Subcutaneous adipose tissue (tissue), 4 donors: Measurements from ENCODE around the gene TMEM175. TPM values are rescaled to one million over a fixed set of nuclear protein-coding genes. Genes with fewer than 3 reads are reported as not detected.

Experiments used
- CTCF ChIP-seq: fragments of 450-650 bp; IDR thresholded peaks from one replicate; pipeline ENCODE4 v1.5.1; 2016; ENCODE audit warnings: low read depth, mild to moderate bottlenecking, control low read depth, antibody characterized with exemption, moderate library complexity
- total RNA-seq, 4 donors: library from RNA; depleted of rRNA; stranded (reverse); fragments of >200 nt; gene quantifications; one replicate each; pipeline ENCODE4 v1.1.0, GENCODE V29; 2016

Gene TMEM175
- total RNA-seq, 4 donors from 2014 or later: 18.5 to 38.1 (median 21.4) TPM

GRCh38 chr4:1002631-1003251, 70.5 kb downstream of the TMEM175 start:
- TF ChIP-seq CTCF: no peak

- no peak for TF ChIP-seq CTCF
Measured at GRCh38 chr4:1003271-1004070, 71.2 kb downstream of the TMEM175 start.

GRCh38 chr4:1004071-1004418, 71.8 kb downstream of the TMEM175 start:
- TF ChIP-seq CTCF: no peak

GRCh38 chr4:1004557-1005485, 72.6 kb downstream of the TMEM175 start:
- no peak for TF ChIP-seq CTCF

GRCh38 chr4:1006856-1007255, 74.6 kb downstream of the TMEM175 start:
- no peak for TF ChIP-seq CTCF

Other genes starting within 250 kb of the TMEM175 start
- gene SLC49A3, start 243.3 kb upstream of the TMEM175 start, total RNA-seq: 10 to 100 TPM in 3 of 4 donors, 1 to 10 TPM in 1; 7.8 to 20.1 (median 14.4) TPM
- 10 to 100 TPM; 36.7 to 72.2 (median 55.0) TPM for gene PCGF3, start 226.6 kb upstream of the TMEM175 start, total RNA-seq
- gene CPLX1, start 106.3 kb upstream of the TMEM175 start, total RNA-seq: 1 to 10 TPM in 1 of 4 donors, under 1 TPM in 3; 0.34 to 3.8 (median 0.74) TPM
- 100 to 1,000 TPM in 1 of 4 donors, 10 to 100 TPM in 3; 37.3 to 124 (median 58.7) TPM for gene GAK, start 144 bp upstream of the TMEM175 start, total RNA-seq
- 10 to 100 TPM in 1 of 4 donors, 1 to 10 TPM in 3; 2.9 to 12.2 (median 5.5) TPM for gene DGKQ, start 41.1 kb downstream of the TMEM175 start, total RNA-seq
- 10 to 100 TPM in 2 of 4 donors, 1 to 10 TPM in 2; 6.7 to 25.8 (median 13.3) TPM for gene IDUA, start 54.6 kb downstream of the TMEM175 start, total RNA-seq
- gene SLC26A1, start 60.9 kb downstream of the TMEM175 start, total RNA-seq: under 1 TPM in 2 of 4 donors, not detected in 2; 0.44 to 0.57 TPM
- gene FGFRL1, start 79.2 kb downstream of the TMEM175 start, total RNA-seq: 100 to 1,000 TPM in 1 of 4 donors, 10 to 100 TPM in 3; 12.6 to 113 (median 22.7) TPM
- 10 to 100 TPM in 1 of 4 donors, 1 to 10 TPM in 3; 3.7 to 16.1 (median 7.3) TPM for gene RNF212, start 181.1 kb downstream of the TMEM175 start, total RNA-seq
- gene SPON2, start 240.1 kb downstream of the TMEM175 start, total RNA-seq: 10 to 100 TPM; 14.3 to 67.2 (median 46.4) TPM